ENCODE data around the gene AQP5.
"Not testable (repeated sequence)": the region's sequence is repeated elsewhere in the genome, so short reads cannot be mapped to it uniquely, and the experiment has no call there.

AQP5 gene

GRCh38 chr12:49980501-49981349, 19.1 kb downstream of the AQP5 start:
- no peak for DNase-seq (ENCODE audit: low spot score)

GRCh38 chr12:49982246-49983087, 20.8 kb downstream of the AQP5 start:
- DNase-seq (ENCODE audit: low spot score): no peak

GRCh38 chr12:49983892-49984291, 22.2 kb downstream of the AQP5 start:
- no peak for DNase-seq (ENCODE audit: low spot score)

DNA sequence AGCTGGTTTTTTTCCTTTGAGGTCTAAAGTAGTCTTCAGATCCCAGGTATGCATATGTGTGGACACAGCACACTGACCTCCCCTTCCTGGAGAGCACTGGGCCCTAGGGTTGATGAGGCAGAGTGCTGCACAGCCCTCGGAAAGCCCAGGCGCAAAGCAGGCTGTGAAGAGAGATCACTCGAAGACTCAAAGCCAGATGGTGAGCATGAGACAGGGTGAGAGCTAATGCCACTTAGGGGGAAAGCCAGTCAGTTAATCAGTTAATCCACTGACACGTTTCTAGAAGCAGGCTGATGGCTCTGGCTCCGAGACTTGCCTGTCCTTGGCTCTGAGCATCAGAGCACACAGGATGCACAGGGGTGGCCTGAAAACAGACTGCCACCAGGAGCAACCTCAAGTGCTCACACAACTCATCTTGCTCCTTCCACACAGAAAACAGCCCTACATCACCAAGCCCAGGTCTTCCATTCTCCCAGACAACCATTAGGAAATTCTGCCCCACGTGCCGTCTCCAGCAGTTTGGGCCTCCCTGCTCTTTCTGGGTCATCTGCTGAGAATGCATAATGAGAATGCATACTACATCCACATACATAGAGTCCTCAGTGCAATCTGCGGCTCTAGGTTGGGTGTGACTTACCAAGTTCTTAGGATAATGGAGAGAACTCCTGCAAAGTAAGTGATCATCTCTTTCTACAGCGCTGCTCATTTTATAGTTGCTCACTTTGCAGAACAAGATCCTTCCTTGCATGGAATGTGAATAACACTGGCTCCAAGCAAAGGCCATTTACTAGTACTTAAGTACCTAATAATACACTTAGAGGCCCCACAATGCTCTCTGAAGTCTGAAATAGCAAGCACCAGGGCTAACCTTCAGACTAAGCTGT, 23.0 kb downstream of the AQP5 start:
- DNase-seq (ENCODE audit: low spot score): no peak

DNA sequence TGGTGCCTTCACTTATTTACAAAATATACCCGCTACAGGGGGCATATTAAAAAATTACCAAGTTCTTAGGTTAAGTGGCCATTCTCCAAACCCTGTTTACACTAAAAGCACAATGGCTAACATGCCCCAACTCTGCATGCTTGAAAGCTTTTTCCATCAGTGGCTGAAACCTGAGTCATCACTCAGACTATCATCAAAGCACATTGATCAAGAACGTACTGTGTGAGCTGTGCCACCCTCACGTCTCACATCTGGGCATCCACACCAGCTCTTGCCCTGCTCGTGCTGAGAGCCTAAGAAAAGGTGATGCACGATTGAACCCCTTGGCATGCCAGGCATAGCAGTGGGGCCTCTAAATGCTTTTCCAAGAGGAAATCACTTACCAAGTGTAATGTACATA, 24.3 kb downstream of the AQP5 start:
- DNase-seq (ENCODE audit: low spot score): no peak

- DNase-seq (ENCODE audit: low spot score): not testable (repeated sequence)
Observed at GRCh38 chr12:49986476-49986875, 24.8 kb downstream of the AQP5 start.

DNA sequence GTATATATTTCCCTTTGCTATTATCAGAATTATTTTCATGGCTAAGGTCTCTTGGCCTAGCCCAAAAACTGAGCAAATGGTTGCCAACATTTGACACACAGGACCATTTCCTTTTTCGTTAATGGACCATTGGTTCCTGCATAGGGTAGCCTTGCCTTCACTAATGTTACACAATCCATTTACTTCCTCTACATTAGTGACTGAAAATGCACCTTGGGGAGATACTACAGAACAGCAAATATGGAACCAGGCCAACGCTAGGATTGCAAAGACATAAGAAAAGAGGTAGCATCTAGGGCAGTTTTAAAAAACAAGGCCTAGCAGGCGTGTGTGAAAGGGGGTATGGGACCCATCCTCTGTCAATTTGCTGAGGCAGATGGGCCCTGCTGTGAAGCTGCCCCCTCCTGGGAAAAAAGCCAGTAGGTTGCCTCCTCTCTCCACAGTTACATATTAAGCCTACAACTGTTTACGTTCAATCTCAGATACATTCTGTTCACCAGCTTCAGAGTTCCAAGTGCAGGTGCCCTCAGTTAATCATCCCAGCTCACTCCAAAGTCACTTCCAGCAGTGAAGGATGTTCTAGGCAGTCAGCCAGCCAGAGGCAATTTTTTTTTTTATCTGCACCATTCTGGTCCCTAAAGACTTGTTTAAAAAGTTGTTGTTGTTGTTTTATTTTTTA, 26.1 kb downstream of the AQP5 start:
- DNase-seq (ENCODE audit: low spot score): no peak

DNA sequence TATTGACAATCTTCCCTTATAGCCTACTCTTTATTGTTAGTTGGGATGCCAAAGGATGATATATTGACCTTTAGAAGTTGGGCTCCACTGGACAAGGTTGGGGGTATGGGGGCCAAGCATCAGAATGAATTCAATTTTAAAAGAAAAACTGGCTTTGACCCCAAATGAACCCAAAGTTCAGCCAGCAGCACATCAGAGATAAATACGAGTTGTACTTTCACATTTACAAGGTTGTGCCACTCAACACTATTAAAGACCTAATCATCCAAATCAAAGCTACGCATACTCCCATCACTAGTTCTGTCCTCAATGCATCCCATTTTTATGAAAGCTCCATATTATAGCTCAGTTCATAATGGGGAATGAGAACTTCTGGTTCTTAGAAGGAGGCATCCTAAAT, 27.7 kb downstream of the AQP5 start:
- not testable (repeated sequence) for DNase-seq (ENCODE audit: low spot score)

- no peak for DNase-seq (ENCODE audit: low spot score)
Observed at GRCh38 chr12:49990273-49990672, 28.6 kb downstream of the AQP5 start.

- DNase-seq (ENCODE audit: low spot score): no peak
Observed at GRCh38 chr12:49998453-49998852, 36.8 kb downstream of the AQP5 start.

DNA sequence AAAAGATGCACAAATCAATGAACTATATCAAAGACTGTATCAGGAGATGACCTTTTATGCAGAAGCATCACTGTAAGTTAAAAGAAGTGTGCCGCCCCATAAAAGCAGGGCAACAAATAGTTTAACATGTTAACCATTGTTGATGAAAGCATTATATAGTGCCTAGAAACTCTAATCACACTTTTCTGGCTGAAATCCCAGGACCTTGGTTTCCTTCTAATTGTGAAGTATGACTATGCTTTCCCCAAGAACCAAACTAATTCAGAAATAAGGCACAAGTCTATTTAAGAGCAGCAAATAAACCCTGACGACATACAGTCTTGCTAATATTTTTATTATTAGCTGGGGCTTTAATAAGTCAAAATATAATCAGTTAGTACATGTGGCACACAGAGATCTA, 41.9 kb downstream of the AQP5 start:
- no peak for DNase-seq (ENCODE audit: low spot score)

DNA sequence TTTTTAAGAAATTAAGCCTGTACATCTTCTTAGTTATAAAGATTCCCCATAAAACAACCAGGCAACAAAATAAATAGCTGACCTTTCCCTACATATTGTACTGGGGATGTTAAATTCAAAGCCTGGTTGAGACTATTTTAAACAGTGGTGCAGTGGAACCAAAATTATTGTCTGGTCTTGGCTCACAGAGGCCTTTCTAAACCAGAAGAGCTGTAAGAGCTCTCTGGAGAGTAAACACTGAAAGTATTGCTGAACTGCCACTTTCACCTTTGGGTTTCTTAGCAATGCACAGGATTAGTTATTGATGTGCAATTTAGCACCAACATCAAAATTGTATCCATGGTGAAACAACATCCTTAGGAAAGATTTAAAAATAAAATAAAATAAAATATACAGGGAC, 43.0 kb downstream of the AQP5 start:
- DNase-seq (ENCODE audit: low spot score): no peak

DNA sequence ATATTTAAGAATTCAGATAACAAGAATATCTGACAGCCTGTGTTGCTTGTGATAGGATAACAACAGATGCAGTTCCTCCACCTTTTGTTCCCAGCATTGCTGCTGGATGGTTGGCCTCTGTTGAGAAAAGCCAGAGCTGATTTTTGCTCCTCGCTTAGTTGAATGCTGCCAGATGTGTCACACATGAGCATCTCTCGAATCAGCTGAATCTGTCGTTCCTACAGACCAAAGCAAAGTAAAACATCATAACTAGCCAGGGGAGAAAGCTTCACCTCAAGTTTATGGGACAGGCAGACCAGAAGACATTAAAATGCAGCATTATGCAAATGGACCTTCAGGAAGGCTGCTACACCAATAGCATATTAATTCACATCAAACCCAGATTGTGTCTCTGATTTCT, 43.5 kb downstream of the AQP5 start:
- no peak for DNase-seq (ENCODE audit: low spot score)

- no peak for DNase-seq (ENCODE audit: low spot score)
Observed at GRCh38 chr12:50006280-50006679, 44.6 kb downstream of the AQP5 start.

- no peak for DNase-seq (ENCODE audit: low spot score)
Observed at GRCh38 chr12:50006754-50007442, 45.2 kb downstream of the AQP5 start.

DNA sequence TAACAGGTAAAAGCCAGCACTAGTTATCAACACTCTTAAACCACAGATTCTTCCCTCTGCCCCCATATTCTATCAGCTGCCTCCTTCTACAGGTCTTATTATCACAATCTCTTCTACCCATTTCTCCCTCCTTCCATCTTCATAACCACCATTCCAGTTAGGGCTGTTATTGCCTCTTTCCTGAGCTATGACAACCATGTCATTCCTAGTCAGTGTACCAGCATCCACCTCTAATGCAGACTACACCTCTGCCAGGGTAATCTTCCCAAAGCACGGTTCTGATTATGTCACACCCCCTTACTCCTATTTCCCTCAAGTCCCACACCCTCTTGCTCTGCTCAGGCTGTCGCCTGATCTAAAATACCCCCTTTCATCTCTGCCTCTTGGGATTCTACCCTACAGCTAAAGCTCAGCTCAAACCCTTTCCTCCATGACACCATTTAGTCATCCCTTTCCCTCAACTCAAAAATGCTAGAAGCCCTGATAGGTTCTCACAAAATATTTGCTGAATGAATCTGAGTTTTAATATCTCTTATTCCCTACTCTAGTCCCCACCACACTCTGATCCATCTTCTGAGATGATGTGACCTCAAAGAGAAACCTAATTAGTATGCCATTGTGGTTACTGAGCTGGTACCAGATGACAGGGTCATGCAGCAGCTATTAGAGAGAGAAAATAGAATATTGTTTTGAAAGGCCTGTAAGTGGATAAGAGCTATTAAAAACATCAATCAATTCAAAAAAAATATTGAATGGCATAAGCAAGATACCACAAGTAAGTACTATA, 51.9 kb downstream of the AQP5 start:
- DNase-seq (ENCODE audit: low spot score): no peak

GRCh38 chr12:50014342-50014741, 52.7 kb downstream of the AQP5 start:
- DNase-seq (ENCODE audit: low spot score): no peak
